Endothelial cell of umbilical vein (primary cell): ENCODE results near the gene CTBP2. TPM values are rescaled to one million over a fixed set of nuclear protein-coding genes. Genes with fewer than 3 reads are reported as not detected.

Experiments
- BruUV-seq: library from RNA; stranded (reverse); fragments of 400-500 nt; replicated peaks from 2 replicates; lab custom pipeline; 2021; lab: Mats Ljungman, UMichigan
- CTCF ChIA-PET: fragments of 300-600, 350-600 bp; sonication (Branson Sonifier 250); formaldehyde crosslinking; loops from one replicate; lab custom pipeline; 2021; ENCODE audit warnings: antibody characterized with exemption, inconsistent platforms; lab: Charles Lee
- POLR2A ChIA-PET: fragments of 300-600, 350-600 bp; sonication (Branson Sonifier 250); formaldehyde crosslinking; loops from one replicate; lab custom pipeline; 2021; ENCODE audit warnings: antibody characterized with exemption, inconsistent platforms; lab: Charles Lee
- DNase-seq: peaks from one replicate; pipeline ENCODE4 v3.0.0-alpha.2; 2011; ENCODE audit warnings: low read depth, low spot score
- FAIRE-seq: peaks from 2 replicates; lab custom pipeline; 2011; peaks lifted over from hg19 to GRCh38; lab: Jason Lieb, UNC
- H2AFZ ChIP-seq: 2 replicates; pipeline ENCODE4 v1.6.0; 2012; ENCODE audit warnings: low read depth, low read length, control low read depth, inconsistent platforms
- H3K27ac ChIP-seq: 2 replicates; pipeline ENCODE4 v1.5.1; 2011; ENCODE audit warnings: low read depth, mild to moderate bottlenecking, control low read depth, low read length, moderate library complexity; ENCODE audit not compliant: insufficient read depth
- H3K27me3 ChIP-seq, 2 experiments: 2 replicates each; pipeline versions ENCODE4 v1.6.0 to v1.6.1; 2011; ENCODE audit warnings: low read length in 2 of 2, mixed read lengths in 1 of 2; ENCODE audit not compliant: control insufficient read depth in 2 of 2, insufficient read depth in 2 of 2
- H3K36me3 ChIP-seq, 2 experiments: 2 replicates in 1 of 2; 3 replicates in 1 of 2; pipeline ENCODE4 v1.5.1; 2011; ENCODE audit warnings: low read length in 2 of 2, mild to moderate bottlenecking in 1 of 2, moderate library complexity in 1 of 2; ENCODE audit not compliant: control insufficient read depth in 2 of 2, insufficient read depth in 2 of 2; ENCODE audit errors: extremely low read depth in 1 of 2
- H3K4me1 ChIP-seq: 3 replicates; pipeline ENCODE4 v1.5.1; 2011; ENCODE audit warnings: mild to moderate bottlenecking, low read length; ENCODE audit not compliant: control insufficient read depth, insufficient read depth; ENCODE audit errors: extremely low read depth
- H3K4me2 ChIP-seq: 2 replicates; pipeline ENCODE4 v1.6.1; 2011; ENCODE audit warnings: low read length, control low read depth, mixed read lengths; ENCODE audit not compliant: insufficient read depth
- H3K4me3 ChIP-seq, 3 experiments: fragments of 200-600 bp in 1 of 3; sonication (generic), shearing (Covaris generic) in 1 of 3; replicated peaks in 1 of 3; 2 replicates each; pipeline ENCODE4 v1.5.1; 2011 to 2016; ENCODE audit warnings: control low read depth in 3 of 3, low read length in 3 of 3, mild to moderate bottlenecking in 2 of 3, inconsistent platforms in 1 of 3, low read depth in 1 of 3, moderate library complexity in 1 of 3; ENCODE audit not compliant: insufficient read depth in 1 of 3
- H3K79me2 ChIP-seq: 2 replicates; pipeline ENCODE4 v1.6.0; 2012; ENCODE audit warnings: low read length, inconsistent platforms; ENCODE audit not compliant: control insufficient read depth, insufficient read depth
- H3K9ac ChIP-seq: replicated peaks from 2 replicates; pipeline ENCODE3; 2011; ENCODE audit warnings: low read length, control low read depth; ENCODE audit not compliant: insufficient read depth; ENCODE audit errors: extremely low read depth
- H3K9me1 ChIP-seq: replicated peaks from 3 replicates; pipeline ENCODE4 v1.6.0; 2011; ENCODE audit warnings: mild to moderate bottlenecking, low read length; ENCODE audit not compliant: control insufficient read depth, insufficient read depth; ENCODE audit errors: extremely low read depth
- H3K9me3 ChIP-seq: replicated peaks from 2 replicates; pipeline ENCODE4 v1.5.1; 2012; ENCODE audit warnings: low read length, inconsistent platforms; ENCODE audit not compliant: control insufficient read depth, insufficient read depth
- H4K20me1 ChIP-seq: replicated peaks from 2 replicates; pipeline ENCODE3; 2011; ENCODE audit warnings: mild to moderate bottlenecking, low read length; ENCODE audit not compliant: control insufficient read depth, insufficient read depth; ENCODE audit errors: extremely low read depth
- CTCF ChIP-seq, 2 donors: IDR thresholded peaks; 1 replicate in 1 of 2; 2 replicates in 1 of 2; pipeline ENCODE4 v1.5.1; 2011; ENCODE audit warnings: low read length in 2 of 2, mild to moderate bottlenecking in 2 of 2, moderate library complexity in 2 of 2, control low read depth in 1 of 2, inconsistent platforms in 1 of 2, low read depth in 1 of 2; ENCODE audit not compliant: insufficient read depth in 1 of 2; ENCODE audit errors: extremely low read depth in 1 of 2
- EZH2 ChIP-seq: IDR thresholded peaks from 2 replicates; pipeline ENCODE4 v1.6.1; 2012; ENCODE audit warnings: borderline replicate concordance, low read depth, mild to moderate bottlenecking, moderate library complexity, low read length, inconsistent platforms; ENCODE audit not compliant: severe bottlenecking
- FOS ChIP-seq: IDR thresholded peaks from 2 replicates; pipeline ENCODE4 v1.6.1; 2011; ENCODE audit warnings: mild to moderate bottlenecking, low read length, moderate library complexity, borderline replicate concordance; ENCODE audit not compliant: insufficient read depth
- GATA2 ChIP-seq: IDR thresholded peaks from 2 replicates; pipeline ENCODE4 v1.7.0; 2011; ENCODE audit warnings: low read depth, mild to moderate bottlenecking, moderate library complexity, mixed read lengths, low read length; ENCODE audit not compliant: insufficient read length, insufficient read depth
- JUN ChIP-seq: IDR thresholded peaks from 2 replicates; pipeline ENCODE4 v1.6.1; 2011; ENCODE audit warnings: borderline replicate concordance, low read depth; ENCODE audit not compliant: insufficient read length, insufficient read depth
- MAX ChIP-seq: IDR thresholded peaks from 2 replicates; pipeline ENCODE4 v1.6.1; 2011; ENCODE audit not compliant: insufficient read depth, insufficient read length
- MYC ChIP-seq: IDR thresholded peaks from one replicate; pipeline ENCODE4 v1.6.1; 2011; ENCODE audit warnings: mild to moderate bottlenecking, low read depth, low read length
- POLR2A ChIP-seq: IDR thresholded peaks from 2 replicates; pipeline ENCODE4 v1.6.1; 2012; ENCODE audit warnings: low read depth, mild to moderate bottlenecking, control low read depth, low read length
- POLR2AphosphoS5 ChIP-seq: IDR thresholded peaks from 2 replicates; pipeline ENCODE4 v1.6.1; 2012; ENCODE audit warnings: low read depth, mild to moderate bottlenecking, control low read depth, low read length, moderate library complexity; ENCODE audit not compliant: insufficient read depth
- dilution Hi-C: fragments of 300-500 bp; cut with MboI; formaldehyde crosslinking; loops from one replicate; pipeline ENCODE4 v1.15.0; 2019; ENCODE audit warnings: low sequenced_read_pairs; ENCODE audit not compliant: extremely low pct_ligation_motif_present
- intact Hi-C: fragments of 100-400 bp; cut with micrococcal nuclease; formaldehyde crosslinking; loops from one replicate; pipeline ENCODE4 v1.10.0; 2022
- polyA plus RNA-seq, 4 experiments: library from polyadenylated mRNA; depleted of rRNA in 3 of 4; stranded (reverse) in 3 of 4; unstranded in 1 of 4; fragments of >200 nt; gene quantifications; 2 replicates each; pipeline versions ENCODE4 v1.2.1 to v1.2.3, GENCODE V29; 2011 to 2012; ENCODE audit warnings: missing spikeins in 1 of 4
- total RNA-seq: library from RNA; stranded (reverse); gene quantifications from 2 replicates; pipeline ENCODE4 v1.2.3, GENCODE V29; 2021

Gene CTBP2
- total and polyA plus RNA-seq, 2 donors (not counting 3 experiments of a cell fraction or from before 2014, with no cell fraction given), result 118 to 128 TPM

- no peaks in the 10 kb centered on the region for H3K9me3 ChIP-seq
- no peak overlapping the region for H3K27ac ChIP-seq
- no peak for TF ChIP-seq FOS
- TF ChIP-seq GATA2, result no peak
- TF ChIP-seq MYC, result no peak
- no peak for TF ChIP-seq POLR2AphosphoS5
- no peak for TF ChIP-seq EZH2
- TF ChIP-seq POLR2A, result no peak
- TF ChIP-seq JUN, result no peak
- TF ChIP-seq CTCF (IDR thresholded peaks at IDR 0.05; ENCODE audit: extremely low read depth in 1 of 2, insufficient read depth in 1 of 2, low read depth in 1 of 2, low read length in 2 of 2), result no peak
- no peak for TF ChIP-seq MAX
- ChIA-PET CTCF (no interaction called here), POLR2A (no interaction called here)
- H3K4me1 ChIP-seq, result peaks cover 4% of the 10 kb centered on the region
- intact Hi-C loops (no loop called here), dilution Hi-C loops (no loop called here)
- no peak overlapping the region for H2AFZ ChIP-seq
- H3K4me2 ChIP-seq, result no peak overlapping the region
- FAIRE-seq (no peak), DNase-seq (no peak)
- H3K4me3 ChIP-seq, result no peak overlapping the region
- no peaks in the 10 kb centered on the region for H3K27me3 ChIP-seq
- peaks cover 4% of the 10 kb centered on the region for H4K20me1 ChIP-seq
- H3K9ac ChIP-seq, result no peak overlapping the region
- BruUV-seq, result no TSS peak
- H3K36me3 ChIP-seq, result peaks cover 17 to 19% of the 10 kb centered on the region in 2 experiments
- H3K9me1 ChIP-seq, result no peaks in the 10 kb centered on the region
- H3K79me2 ChIP-seq, result no peaks in the 10 kb centered on the region
Measured at GRCh38 chr10:124985162-124985561, 175.2 kb downstream of the CTBP2 start.
